RWPE2 (cell line): ENCODE results near the gene HTRA3.

Experiments
- ATAC-seq: fragments of 200-7000 bp; cut with Tn5 transposase; 3 replicates; pipeline ENCODE4 v1.9.1; 2021; ENCODE audit warnings: low read depth
- DNase-seq: peaks from one replicate; pipeline ENCODE4 v3.0.0-alpha.2; 2020; ENCODE audit warnings: low spot score
- H3K27ac ChIP-seq: fragments of 450-650 bp; 2 replicates; pipeline ENCODE4 v1.5.1; 2017; ENCODE audit warnings: mild to moderate bottlenecking; ENCODE audit not compliant: poor library complexity, severe bottlenecking
- H3K27me3 ChIP-seq: fragments of 250-450 bp; sonication (Bioruptor Pico); 2 replicates; pipeline ENCODE4 v1.5.1; 2021; ENCODE audit warnings: mild to moderate bottlenecking, moderate library complexity; ENCODE audit not compliant: insufficient read depth, poor library complexity, severe bottlenecking
- H3K36me3 ChIP-seq: fragments of 250-450 bp; sonication (Bioruptor Pico); 2 replicates; pipeline ENCODE4 v1.5.1; 2020; ENCODE audit warnings: low read depth, mild to moderate bottlenecking, moderate library complexity
- H3K4me1 ChIP-seq: fragments of 250-450 bp; sonication (Bioruptor Pico); 2 replicates; pipeline ENCODE4 v1.5.1; 2021; ENCODE audit warnings: mild to moderate bottlenecking, moderate library complexity; ENCODE audit not compliant: insufficient read depth, poor library complexity, severe bottlenecking
- H3K4me3 ChIP-seq: fragments of 250-450 bp; sonication (Bioruptor Pico); 2 replicates; pipeline ENCODE4 v1.5.1; 2021; ENCODE audit warnings: mild to moderate bottlenecking, moderate library complexity; ENCODE audit not compliant: severe bottlenecking
- H3K9me3 ChIP-seq: fragments of 250-450 bp; sonication (Bioruptor Pico); 2 replicates; pipeline ENCODE4 v1.5.1; 2021; ENCODE audit warnings: mild to moderate bottlenecking, moderate library complexity; ENCODE audit not compliant: severe bottlenecking
- CTCF ChIP-seq: fragments of 450-650 bp; IDR thresholded peaks from one replicate; pipeline ENCODE4 v1.5.1; 2017; ENCODE audit warnings: mild to moderate bottlenecking, moderate library complexity; ENCODE audit not compliant: poor library complexity, severe bottlenecking

The HTRA3 gene

GRCh38 chr4:8237256-8237989 is 32.1 kb upstream of the HTRA3 start:
- no peak for DNase-seq
- H3K27ac ChIP-seq = no peak overlapping the region
- H3K4me1 ChIP-seq = no peaks in the 10 kb centered on the region
- peaks cover 93% of the 10 kb centered on the region for H3K36me3 ChIP-seq
- H3K4me3 ChIP-seq = no peak overlapping the region
- no peaks in the 10 kb centered on the region for H3K27me3 ChIP-seq
- no peak for ATAC-seq
- TF ChIP-seq CTCF = no peak
- no peaks in the 10 kb centered on the region for H3K9me3 ChIP-seq

- no peaks in the 10 kb centered on the region for H3K4me1 ChIP-seq
- no peak overlapping the region for H3K27ac ChIP-seq
- TF ChIP-seq CTCF = no peak
- no peak overlapping the region for H3K4me3 ChIP-seq
- ATAC-seq = peak; percentile 16; the same call in 2 of the 3 replicates
- H3K27me3 ChIP-seq = no peaks in the 10 kb centered on the region
- no peak for DNase-seq
- peaks cover 93% of the 10 kb centered on the region for H3K36me3 ChIP-seq
- H3K9me3 ChIP-seq = no peaks in the 10 kb centered on the region
Observed at GRCh38 chr4:8238036-8238511, 31.5 kb upstream of the HTRA3 start.

- Histone ChIP-seq H3K27me3 (no peaks in the 10 kb centered on the region), H3K4me3 (no peak overlapping the region), H3K27ac (no peak overlapping the region), H3K36me3 (peaks cover 88% of the 10 kb centered on the region), H3K4me1 (no peaks in the 10 kb centered on the region), H3K9me3 (no peaks in the 10 kb centered on the region)
- no peak for ATAC-seq
- TF ChIP-seq CTCF = peak; percentile 32
- DNase-seq = no peak
Observed at GRCh38 chr4:8238515-8239053, 31.0 kb upstream of the HTRA3 start.

- no peak for TF ChIP-seq CTCF
- DNase-seq (no peak), ATAC-seq (no peak)
- H3K27me3 ChIP-seq = no peaks in the 10 kb centered on the region
- H3K27ac ChIP-seq = no peak overlapping the region
- no peaks in the 10 kb centered on the region for H3K9me3 ChIP-seq
- H3K4me3 ChIP-seq = no peak overlapping the region
- no peaks in the 10 kb centered on the region for H3K4me1 ChIP-seq
- H3K36me3 ChIP-seq = peaks cover 82% of the 10 kb centered on the region
Observed at GRCh38 chr4:8239226-8239625, 30.3 kb upstream of the HTRA3 start.

GRCh38 chr4:8239661-8240060 is 29.9 kb upstream of the HTRA3 start:
- H3K4me1 ChIP-seq = no peaks in the 10 kb centered on the region

More at GRCh38 chr4:8239661-8240060, 29.9 kb upstream of the HTRA3 start:
- Histone ChIP-seq H3K27ac (no peak overlapping the region), H3K36me3 (peaks cover 77% of the 10 kb centered on the region), H3K9me3 (no peaks in the 10 kb centered on the region), H3K27me3 (no peaks in the 10 kb centered on the region), H3K4me3 (no peak overlapping the region)
- TF ChIP-seq CTCF = no peak
- no peak for DNase-seq
- ATAC-seq = no peak
